ENCODE results near the gene POLN. TPM values are rescaled to one million over a fixed set of nuclear protein-coding genes. Genes with fewer than 3 reads are reported as not detected.
A peak's percentile ranks its signal among the peaks of the same experiment; 100 is the strongest.

Gene POLN
- total and polyA plus RNA-seq, 9 donors: 1.5 to 4.8 (median 2.2) TPM

GRCh38 chr4:2064276-2064991, 177.5 kb downstream of the POLN start:
- peaks cover 3% of the 10 kb centered on the region for H3K4me1 ChIP-seq (ENCODE audit: control insufficient read depth, insufficient read depth, low read length)
- no peak overlapping the region for H3K4me3 ChIP-seq (ENCODE audit: low read length)
- no peak overlapping the region for H3K27ac ChIP-seq (ENCODE audit: low read length)
- H3K27me3 ChIP-seq (ENCODE audit: control insufficient read depth, insufficient read depth, low read length): peaks cover 24% of the 10 kb centered on the region
- 82% methylated on average over 37 of the region's 40 CpGs for WGBS (ENCODE audit: insufficient coverage)
- H3K9me3 ChIP-seq (replicated peaks; ENCODE audit: control insufficient read depth, low read depth, low read length): no peaks in the 10 kb centered on the region
- no peak for DNase-seq
- H3K36me3 ChIP-seq (ENCODE audit: control insufficient read depth, insufficient read depth, low read length): no peaks in the 10 kb centered on the region

GRCh38 chr4:2063557-2064275, 178.2 kb downstream of the POLN start:
- H3K4me3 ChIP-seq (ENCODE audit: low read length): no peak overlapping the region
- 93% methylated on average over 47 of the region's 53 CpGs for WGBS (ENCODE audit: insufficient coverage)
- H3K27me3 ChIP-seq (ENCODE audit: control insufficient read depth, insufficient read depth, low read length): peaks cover 24% of the 10 kb centered on the region
- no peaks in the 10 kb centered on the region for H3K9me3 ChIP-seq (replicated peaks; ENCODE audit: control insufficient read depth, low read depth, low read length)
- peaks cover 3% of the 10 kb centered on the region for H3K4me1 ChIP-seq (ENCODE audit: control insufficient read depth, insufficient read depth, low read length)
- no peak for DNase-seq
- no peaks in the 10 kb centered on the region for H3K36me3 ChIP-seq (ENCODE audit: control insufficient read depth, insufficient read depth, low read length)
- no peak overlapping the region for H3K27ac ChIP-seq (ENCODE audit: low read length)

GRCh38 chr4:2062808-2063524, 179.0 kb downstream of the POLN start:
- 69% methylated on average over 11 of the region's 16 CpGs for WGBS (ENCODE audit: insufficient coverage)
- Histone ChIP-seq H3K4me1 (ENCODE audit: control insufficient read depth, insufficient read depth, low read length) (peaks cover 6% of the 10 kb centered on the region), H3K9me3 (replicated peaks; ENCODE audit: control insufficient read depth, low read depth, low read length) (no peaks in the 10 kb centered on the region), H3K36me3 (ENCODE audit: control insufficient read depth, insufficient read depth, low read length) (no peaks in the 10 kb centered on the region), H3K27ac (ENCODE audit: low read length) (no peak overlapping the region), H3K27me3 (ENCODE audit: control insufficient read depth, insufficient read depth, low read length) (peaks cover 29% of the 10 kb centered on the region), H3K4me3 (ENCODE audit: low read length) (no peak overlapping the region)
- DNase-seq: no peak

- H3K36me3 ChIP-seq (ENCODE audit: control insufficient read depth, insufficient read depth, low read length): no peaks in the 10 kb centered on the region
Observed at GRCh38 chr4:2062168-2062807, 179.6 kb downstream of the POLN start.

GRCh38 chr4:2061186-2062131, 180.5 kb downstream of the POLN start:
- Histone ChIP-seq H3K4me3 (ENCODE audit: low read length) (no peak overlapping the region), H3K4me1 (ENCODE audit: control insufficient read depth, insufficient read depth, low read length) (peaks cover 6% of the 10 kb centered on the region), H3K27ac (ENCODE audit: low read length) (no peak overlapping the region), H3K27me3 (ENCODE audit: control insufficient read depth, insufficient read depth, low read length) (peaks cover 44% of the 10 kb centered on the region), H3K36me3 (ENCODE audit: control insufficient read depth, insufficient read depth, low read length) (no peaks in the 10 kb centered on the region), H3K9me3 (replicated peaks; ENCODE audit: control insufficient read depth, low read depth, low read length) (no peaks in the 10 kb centered on the region)
- WGBS (ENCODE audit: insufficient coverage): 39% methylated on average over 37 of the region's 42 CpGs
- no peak for DNase-seq

More at GRCh38 chr4:2062168-2062807, 179.6 kb downstream of the POLN start:
- no peak for DNase-seq
- peaks cover 36% of the 10 kb centered on the region for H3K27me3 ChIP-seq (ENCODE audit: control insufficient read depth, insufficient read depth, low read length)
- no peak overlapping the region for H3K27ac ChIP-seq (ENCODE audit: low read length)
- WGBS (ENCODE audit: insufficient coverage): 81% methylated on average over 8 of the region's 11 CpGs
- H3K4me3 ChIP-seq (ENCODE audit: low read length): no peak overlapping the region
- H3K9me3 ChIP-seq (replicated peaks; ENCODE audit: control insufficient read depth, low read depth, low read length): no peaks in the 10 kb centered on the region
- H3K4me1 ChIP-seq (ENCODE audit: control insufficient read depth, insufficient read depth, low read length): peaks cover 6% of the 10 kb centered on the region

GRCh38 chr4:2060611-2061185, 181.2 kb downstream of the POLN start:
- H3K36me3 ChIP-seq (ENCODE audit: control insufficient read depth, insufficient read depth, low read length): no peaks in the 10 kb centered on the region
- WGBS (ENCODE audit: insufficient coverage): 8% methylated on average over 50 of the region's 54 CpGs
- H3K4me1 ChIP-seq (ENCODE audit: control insufficient read depth, insufficient read depth, low read length): peaks cover 6% of the 10 kb centered on the region
- no peak overlapping the region for H3K4me3 ChIP-seq (ENCODE audit: low read length)
- peaks cover 52% of the 10 kb centered on the region for H3K27me3 ChIP-seq (ENCODE audit: control insufficient read depth, insufficient read depth, low read length)
- DNase-seq: no peak
- H3K27ac ChIP-seq (ENCODE audit: low read length): no peak overlapping the region
- no peaks in the 10 kb centered on the region for H3K9me3 ChIP-seq (replicated peaks; ENCODE audit: control insufficient read depth, low read depth, low read length)

- H3K36me3 ChIP-seq (ENCODE audit: control insufficient read depth, insufficient read depth, low read length): no peaks in the 10 kb centered on the region
- peaks cover 56% of the 10 kb centered on the region for H3K27me3 ChIP-seq (ENCODE audit: control insufficient read depth, insufficient read depth, low read length)
- DNase-seq: no peak
- no peak overlapping the region for H3K4me3 ChIP-seq (ENCODE audit: low read length)
- no peak overlapping the region for H3K27ac ChIP-seq (ENCODE audit: low read length)
- peaks cover 6% of the 10 kb centered on the region for H3K4me1 ChIP-seq (ENCODE audit: control insufficient read depth, insufficient read depth, low read length)
- WGBS (ENCODE audit: insufficient coverage): under 1% methylated on average over 72 of the region's 102 CpGs
- H3K9me3 ChIP-seq (replicated peaks; ENCODE audit: control insufficient read depth, low read depth, low read length): no peaks in the 10 kb centered on the region
Observed at GRCh38 chr4:2059726-2060602, 182.0 kb downstream of the POLN start.

- H3K4me1 ChIP-seq (ENCODE audit: control insufficient read depth, insufficient read depth, low read length): peaks cover 6% of the 10 kb centered on the region
- no peaks in the 10 kb centered on the region for H3K36me3 ChIP-seq (ENCODE audit: control insufficient read depth, insufficient read depth, low read length)
- no peak within 1 kb of the TSS for H3K27ac ChIP-seq (ENCODE audit: low read length)
- peak; percentile 60 for DNase-seq
- H3K4me3 ChIP-seq (ENCODE audit: low read length): peak within 1 kb of the TSS; percentile 17
- H3K27me3 ChIP-seq (ENCODE audit: control insufficient read depth, insufficient read depth, low read length): peaks cover 63% of the 10 kb centered on the region
- under 1% methylated on average over 115 of the region's 119 CpGs for WGBS (ENCODE audit: insufficient coverage)
- no peaks in the 10 kb centered on the region for H3K9me3 ChIP-seq (replicated peaks; ENCODE audit: control insufficient read depth, low read depth, low read length)
Observed at GRCh38 chr4:2059046-2059725, 182.7 kb downstream of the POLN start, which contains the start of gene NAT8L. NAT8L (plus strand) TSS chr4:2059327; CDS start chr4:2059512, 185 bp downstream.
